Subcutaneous abdominal adipose tissue (tissue), 5 donors: ENCODE results near the gene ARHGAP21.
"Not testable (repeated sequence)": the region's sequence is repeated elsewhere in the genome, so short reads cannot be mapped to it uniquely, and the experiment has no call there.

Source experiments
- H3K27ac ChIP-seq: one replicate; pipeline ENCODE4 v1.7.0; 2013; ENCODE audit warnings: low read depth, mild to moderate bottlenecking, inconsistent platforms, low read length, moderate library complexity
- H3K27me3 ChIP-seq, 5 donors: one replicate each; pipeline ENCODE4 v1.7.0; 2013; ENCODE audit warnings: low read length in 5 of 5, inconsistent platforms in 1 of 5; ENCODE audit not compliant: control insufficient read depth in 5 of 5, insufficient read depth in 4 of 5
- H3K36me3 ChIP-seq, 5 donors: one replicate each; pipeline ENCODE4 v1.7.0; 2013; ENCODE audit warnings: low read length in 5 of 5; ENCODE audit not compliant: control insufficient read depth in 5 of 5, insufficient read depth in 5 of 5
- H3K4me1 ChIP-seq, 5 donors: one replicate each; pipeline ENCODE4 v1.7.0; 2013; ENCODE audit warnings: low read length in 5 of 5, mild to moderate bottlenecking in 3 of 5, moderate library complexity in 1 of 5; ENCODE audit not compliant: control insufficient read depth in 5 of 5, insufficient read depth in 5 of 5
- H3K4me3 ChIP-seq, 5 donors: one replicate each; pipeline ENCODE4 v1.7.0; 2013; ENCODE audit warnings: low read length in 5 of 5, low read depth in 1 of 5
- H3K9ac ChIP-seq, 5 donors: one replicate each; pipeline ENCODE4 v1.7.0; 2013; ENCODE audit warnings: low read length in 5 of 5, mild to moderate bottlenecking in 4 of 5, moderate library complexity in 3 of 5
- H3K9me3 ChIP-seq, 5 donors: one replicate each; pipeline ENCODE4 v1.7.0; 2013; ENCODE audit warnings: low read length in 5 of 5; ENCODE audit not compliant: control insufficient read depth in 5 of 5
- donor health status: healthy.
- donor health status: healthy.
- donor health status: healthy.
- donor health status: healthy.
- donor health status: healthy.

ARHGAP21 gene

GRCh38 chr10:24621035-24621795, 102.5 kb downstream of the ARHGAP21 start:
- peak overlapping the region; percentile 64 for H3K27ac ChIP-seq
- not testable (repeated sequence) for H3K4me3 ChIP-seq, H3K9ac ChIP-seq, H3K27me3 ChIP-seq, H3K9me3 ChIP-seq
- H3K4me1 ChIP-seq, result peaks cover 0 to 21% (median 14%) of the 10 kb centered on the region in 5 donors
- H3K36me3 ChIP-seq, result peaks cover 0 to 11% (median 7%) of the 10 kb centered on the region in 5 donors

GRCh38 chr10:24619994-24620310, 103.7 kb downstream of the ARHGAP21 start:
- not testable (repeated sequence) for H3K9ac ChIP-seq, H3K27me3 ChIP-seq, H3K9me3 ChIP-seq, H3K4me3 ChIP-seq
- Histone ChIP-seq H3K4me1 (peaks cover 0 to 21% (median 14%) of the 10 kb centered on the region in 5 donors), H3K36me3 (peaks cover 0 to 12% (median 8%) of the 10 kb centered on the region in 5 donors), H3K27ac (peak overlapping the region; percentile 64)

- peak overlapping the region in 3 of 5 donors; percentile 39 to 68 (median 64) for H3K9ac ChIP-seq
- H3K27me3 ChIP-seq, H3K4me3 ChIP-seq, H3K9me3 ChIP-seq: not testable (repeated sequence)
- H3K36me3 ChIP-seq, result peaks cover 0 to 12% (median 10%) of the 10 kb centered on the region in 5 donors
- H3K4me1 ChIP-seq, result peaks cover 0 to 21% (median 14%) of the 10 kb centered on the region in 5 donors
- peak overlapping the region; percentile 76 for H3K27ac ChIP-seq
Observed at GRCh38 chr10:24619291-24619993, 104.2 kb downstream of the ARHGAP21 start.

- Histone ChIP-seq H3K36me3 (peaks cover 0 to 17% (median 11%) of the 10 kb centered on the region in 5 donors), H3K27me3 (no peaks in the 10 kb centered on the region), H3K9me3 (no peaks in the 10 kb centered on the region), H3K27ac (peak overlapping the region; percentile 76), H3K9ac (peak overlapping the region in 1 of 5 donors; percentile 17), H3K4me1 (peaks cover 0 to 15% (median 12%) of the 10 kb centered on the region in 5 donors), H3K4me3 (no peak overlapping the region)
Observed at GRCh38 chr10:24618401-24618800, 105.3 kb downstream of the ARHGAP21 start.

GRCh38 chr10:24617771-24618396, 105.8 kb downstream of the ARHGAP21 start:
- Histone ChIP-seq H3K27me3 (no peaks in the 10 kb centered on the region), H3K9ac (no peak overlapping the region), H3K4me1 (peaks cover 0 to 13% (median 8%) of the 10 kb centered on the region in 5 donors), H3K4me3 (no peak overlapping the region), H3K27ac (peak overlapping the region; percentile 76), H3K9me3 (no peaks in the 10 kb centered on the region), H3K36me3 (peaks cover 0 to 17% (median 12%) of the 10 kb centered on the region in 5 donors)

- Histone ChIP-seq H3K4me1 (peaks cover 0 to 9% (median 4%) of the 10 kb centered on the region in 5 donors), H3K36me3 (peaks cover 4 to 21% (median 12%) of the 10 kb centered on the region in 5 donors), H3K9ac (no peak overlapping the region), H3K9me3 (no peaks in the 10 kb centered on the region), H3K4me3 (no peak overlapping the region), H3K27ac (no peak overlapping the region), H3K27me3 (no peaks in the 10 kb centered on the region)
Observed at GRCh38 chr10:24616536-24616935, 107.2 kb downstream of the ARHGAP21 start.

- Histone ChIP-seq H3K36me3 (peaks cover 28 to 38% (median 37%) of the 10 kb centered on the region in 5 donors), H3K27me3 (no peaks in the 10 kb centered on the region), H3K9ac (no peak overlapping the region), H3K4me3 (no peak overlapping the region), H3K9me3 (no peaks in the 10 kb centered on the region), H3K4me1 (peaks cover 0 to 4% (median 0%) of the 10 kb centered on the region in 5 donors), H3K27ac (no peak overlapping the region)
Observed at GRCh38 chr10:24606021-24606420, 117.7 kb downstream of the ARHGAP21 start.

GRCh38 chr10:24605141-24605540, 118.5 kb downstream of the ARHGAP21 start:
- Histone ChIP-seq H3K4me3 (no peak overlapping the region), H3K27me3 (no peaks in the 10 kb centered on the region), H3K36me3 (peaks cover 35 to 45% (median 43%) of the 10 kb centered on the region in 5 donors), H3K9me3 (no peaks in the 10 kb centered on the region), H3K27ac (no peak overlapping the region), H3K4me1 (peaks cover 0 to 4% (median 0%) of the 10 kb centered on the region in 5 donors), H3K9ac (no peak overlapping the region)

- Histone ChIP-seq H3K36me3 (peaks cover 51 to 62% (median 59%) of the 10 kb centered on the region in 5 donors), H3K9me3 (no peaks in the 10 kb centered on the region), H3K27ac (no peak overlapping the region), H3K4me1 (peaks cover 0 to 4% (median 0%) of the 10 kb centered on the region in 5 donors), H3K9ac (no peak overlapping the region), H3K27me3 (no peaks in the 10 kb centered on the region), H3K4me3 (no peak overlapping the region)
Observed at GRCh38 chr10:24603333-24603732, 120.4 kb downstream of the ARHGAP21 start.

- no peak overlapping the region for H3K9ac ChIP-seq
- H3K27ac ChIP-seq, result no peak overlapping the region
- no peaks in the 10 kb centered on the region for H3K9me3 ChIP-seq
- H3K4me3 ChIP-seq, result no peak overlapping the region
- H3K27me3 ChIP-seq, result no peaks in the 10 kb centered on the region
- H3K36me3 ChIP-seq, result peaks cover 77 to 96% (median 91%) of the 10 kb centered on the region in 5 donors
- no peaks in the 10 kb centered on the region for H3K4me1 ChIP-seq
Observed at GRCh38 chr10:24597961-24598360, 125.7 kb downstream of the ARHGAP21 start.
